Upper lobe of left lung (tissue), 6 donors: Measurements from ENCODE around the gene ABCG2. TPM values are rescaled to one million over a fixed set of nuclear protein-coding genes. Genes with fewer than 3 reads are reported as not detected.

Source experiments
- ATAC-seq, 2 donors: fragments of 200-7000 bp; cut with Tn5 transposase; one replicate each; pipeline ENCODE4 v1.9.1; 2022; ENCODE audit warnings: mild to moderate bottlenecking in 2 of 2, moderate library complexity in 2 of 2; ENCODE audit not compliant: low FRiP score in 2 of 2
- DNase-seq, 2 donors: peaks; one replicate each; pipeline ENCODE4 v3.0.0-alpha.2; 2019 to 2020
- H3K27ac ChIP-seq, 4 donors: fragments of 200-600 bp; sonication (generic); one replicate each; pipeline ENCODE4 v1.5.1; 2016 to 2019
- H3K27me3 ChIP-seq, 4 donors: fragments of 200-600 bp; sonication (generic); one replicate each; pipeline ENCODE4 v1.5.1; 2017 to 2019
- H3K36me3 ChIP-seq, 4 donors: fragments of 200-600 bp; sonication (generic); one replicate each; pipeline ENCODE4 v1.5.1; 2016 to 2019
- H3K4me1 ChIP-seq, 4 donors: fragments of 200-600 bp; sonication (generic); one replicate each; pipeline ENCODE4 v1.5.1; 2018 to 2019
- H3K4me3 ChIP-seq, 4 donors: fragments of 200-600 bp; sonication (generic); one replicate each; pipeline ENCODE4 v1.5.1; 2017 to 2019; ENCODE audit warnings: mild to moderate bottlenecking in 2 of 4, moderate library complexity in 1 of 4
- H3K9me3 ChIP-seq, 4 donors: fragments of 200-600 bp; sonication (generic); one replicate each; pipeline ENCODE4 v1.5.1; 2018 to 2019
- EP300 ChIP-seq, 4 donors: sonication (generic); formaldehyde crosslinking; IDR thresholded peaks; one replicate each; pipeline ENCODE4 v1.5.1; 2017; ENCODE audit warnings: antibody characterized with exemption in 4 of 4, control low read depth in 2 of 4
- POLR2A ChIP-seq, 4 donors: fragments of 450-650 bp; IDR thresholded peaks; one replicate each; pipeline ENCODE4 v1.5.1; 2016 to 2017; ENCODE audit warnings: antibody characterized with exemption in 4 of 4, mild to moderate bottlenecking in 2 of 4
- POLR2AphosphoS5 ChIP-seq, 2 donors: sonication (generic); formaldehyde crosslinking; IDR thresholded peaks; one replicate each; pipeline ENCODE4 v1.5.1; 2017; ENCODE audit warnings: antibody characterized with exemption in 2 of 2
- WGBS, 2 donors: methylation state at CpG; one replicate each; pipeline ENCODE4 v1.1.5; 2017 to 2018; 5-methylcytosine and 5-hydroxymethylcytosine counted together
- total RNA-seq, 6 donors: library from RNA; depleted of rRNA in 4 of 6; stranded (reverse); fragments of >200 nt in 4 of 6; gene quantifications; one replicate each; pipeline versions ENCODE4 v1.1.0 to v1.2.1, GENCODE V29; 2016 to 2021
- TF ChIP-seq, protein P1 (sequence below), 6 experiments: fragments of 450-650 bp in 4 of 6; fragments of 200-600 bp in 2 of 6; sonication (generic) in 2 of 6; IDR thresholded peaks; one replicate each; pipeline ENCODE4 v1.5.1; 2016 to 2019; ENCODE audit warnings: antibody characterized with exemption in 6 of 6
- donor health status: DM: no; HTN: no; CAD: no; lungs with moderate emphysema.
- donor health status: DM: no; HTN: yes; CAD: no; lungs with severe emphysema.

ABCG2 gene
- 10 to 100 TPM in 1 of 6 donors, 1 to 10 TPM in 4, not detected in 1; 3.8 to 11.7 (median 5.3) TPM for total RNA-seq

DNA sequence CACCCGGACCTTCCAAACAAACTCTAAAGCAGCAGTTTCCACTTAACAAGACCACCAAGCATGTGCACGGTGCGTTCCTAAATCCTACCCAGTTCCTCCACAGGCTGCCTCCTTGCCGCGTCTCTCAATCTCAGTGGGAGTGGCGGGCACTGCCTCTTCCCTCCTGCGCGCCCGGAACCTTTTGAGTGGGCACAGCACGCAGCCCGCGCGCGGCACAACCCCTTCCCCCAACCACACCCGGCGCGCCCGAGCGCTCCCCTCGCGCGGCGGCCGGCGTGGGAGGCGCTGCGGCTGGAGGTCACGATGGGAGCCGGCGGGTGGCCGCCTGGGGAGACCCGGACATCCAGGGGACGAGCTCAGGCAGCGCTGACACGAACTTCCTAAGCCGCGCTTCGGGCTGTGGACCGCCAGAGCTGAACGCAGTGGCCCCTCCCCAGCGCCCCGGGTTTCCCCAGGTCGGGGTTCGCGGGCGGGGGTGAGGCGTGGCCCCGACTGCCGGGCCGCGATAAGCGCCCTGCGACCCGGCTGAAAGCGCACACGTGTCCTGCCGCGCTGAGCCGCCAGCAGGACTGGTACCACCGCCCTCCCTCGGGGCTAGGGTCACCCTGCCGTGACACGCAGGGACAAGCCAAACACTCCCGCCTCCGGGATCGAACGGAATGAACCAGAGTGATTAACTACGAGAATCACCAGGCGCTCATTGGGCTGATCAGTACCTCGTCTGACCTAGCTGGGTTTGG lies at the start of gene ABCG2:
ABCG2 (minus strand) TSS at position 151 of the 740 bp plus-strand sequence. CDS start 18,644 bp downstream, outside the sequence.
- TF ChIP-seq EP300 (IDR thresholded peaks at IDR 0.05) (no peak), POLR2A (IDR thresholded peaks at IDR 0.05) (peak in 2 of 4 donors; percentile 4 to 17)
- DNase-seq, result peak; percentile 33 to 90
- Histone ChIP-seq H3K4me1 (peaks cover 0 to 13% (median 9%) of the 10 kb centered on the region in 4 donors), H3K27me3 (no peaks in the 10 kb centered on the region), H3K4me3 (peak within 1 kb of the TSS; percentile 1 to 80 (median 52)), H3K27ac (peak within 1 kb of the TSS in 3 of 4 donors; percentile 28 to 44 (median 40)), H3K36me3 (no peaks in the 10 kb centered on the region), H3K9me3 (no peaks in the 10 kb centered on the region)
- ATAC-seq, result peak; percentile 49 to 89
- 0% methylated on average over 8 to 23 of the region's 70 CpGs for WGBS, 2 donors

DNA sequence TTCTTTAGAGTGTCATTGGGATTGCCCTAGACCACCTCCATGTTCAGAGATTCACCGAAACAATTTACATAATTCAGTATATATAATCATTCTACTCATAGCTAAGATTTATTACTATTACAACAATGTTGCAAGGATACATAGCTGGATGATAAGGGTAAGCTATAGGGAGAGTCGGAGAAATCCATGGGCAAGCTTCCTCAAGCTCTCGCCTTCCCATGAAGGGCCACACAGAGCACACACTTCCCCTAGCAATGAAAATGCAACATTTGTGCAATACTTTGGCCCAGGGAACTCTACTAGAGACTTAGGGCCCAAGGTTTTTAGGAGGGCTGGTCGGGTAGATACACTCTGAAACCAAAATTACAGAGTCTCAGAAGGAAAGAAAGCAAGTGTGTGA lies 49.7 kb upstream of the ABCG2 start:
- no peak for ATAC-seq
- Histone ChIP-seq H3K27me3 (no peaks in the 10 kb centered on the region), H3K36me3 (no peaks in the 10 kb centered on the region), H3K9me3 (no peaks in the 10 kb centered on the region), H3K4me3 (no peak overlapping the region), H3K4me1 (peaks cover 0 to 10% (median 2%) of the 10 kb centered on the region in 4 donors), H3K27ac (no peak overlapping the region)
- TF ChIP-seq, protein P1, sequence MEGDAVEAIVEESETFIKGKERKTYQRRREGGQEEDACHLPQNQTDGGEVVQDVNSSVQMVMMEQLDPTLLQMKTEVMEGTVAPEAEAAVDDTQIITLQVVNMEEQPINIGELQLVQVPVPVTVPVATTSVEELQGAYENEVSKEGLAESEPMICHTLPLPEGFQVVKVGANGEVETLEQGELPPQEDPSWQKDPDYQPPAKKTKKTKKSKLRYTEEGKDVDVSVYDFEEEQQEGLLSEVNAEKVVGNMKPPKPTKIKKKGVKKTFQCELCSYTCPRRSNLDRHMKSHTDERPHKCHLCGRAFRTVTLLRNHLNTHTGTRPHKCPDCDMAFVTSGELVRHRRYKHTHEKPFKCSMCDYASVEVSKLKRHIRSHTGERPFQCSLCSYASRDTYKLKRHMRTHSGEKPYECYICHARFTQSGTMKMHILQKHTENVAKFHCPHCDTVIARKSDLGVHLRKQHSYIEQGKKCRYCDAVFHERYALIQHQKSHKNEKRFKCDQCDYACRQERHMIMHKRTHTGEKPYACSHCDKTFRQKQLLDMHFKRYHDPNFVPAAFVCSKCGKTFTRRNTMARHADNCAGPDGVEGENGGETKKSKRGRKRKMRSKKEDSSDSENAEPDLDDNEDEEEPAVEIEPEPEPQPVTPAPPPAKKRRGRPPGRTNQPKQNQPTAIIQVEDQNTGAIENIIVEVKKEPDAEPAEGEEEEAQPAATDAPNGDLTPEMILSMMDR (IDR thresholded peaks at IDR 0.05), result no peak
- TF ChIP-seq POLR2AphosphoS5 (IDR thresholded peaks at IDR 0.05) (no peak), EP300 (IDR thresholded peaks at IDR 0.05) (no peak), POLR2A (IDR thresholded peaks at IDR 0.05) (no peak)
- no peak for DNase-seq
- 56 to 82% methylated on average over 4 of the region's 4 CpGs for WGBS, 2 donors

DNA sequence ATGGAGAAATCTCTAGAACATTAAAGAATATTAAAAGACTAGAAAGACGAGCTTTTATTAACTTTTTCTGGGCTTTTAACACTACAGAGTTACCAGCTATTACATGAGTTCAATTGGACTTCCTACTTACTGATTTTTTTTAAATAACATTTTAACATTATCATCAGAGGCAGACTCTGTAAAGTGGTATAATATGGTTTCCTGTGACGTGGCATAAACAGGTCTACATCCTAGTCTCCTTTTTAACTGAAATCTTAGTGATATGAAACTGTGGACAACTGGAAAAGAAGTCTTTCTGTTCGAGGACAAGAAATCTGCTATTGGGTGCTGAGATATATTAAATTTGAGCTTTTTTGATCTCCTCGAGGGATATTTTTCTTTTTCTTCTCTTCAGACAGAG lies 48.7 kb upstream of the ABCG2 start:
- WGBS, 2 donors, result 56 to 70% methylated on average over 4 of the region's 4 CpGs

DNA sequence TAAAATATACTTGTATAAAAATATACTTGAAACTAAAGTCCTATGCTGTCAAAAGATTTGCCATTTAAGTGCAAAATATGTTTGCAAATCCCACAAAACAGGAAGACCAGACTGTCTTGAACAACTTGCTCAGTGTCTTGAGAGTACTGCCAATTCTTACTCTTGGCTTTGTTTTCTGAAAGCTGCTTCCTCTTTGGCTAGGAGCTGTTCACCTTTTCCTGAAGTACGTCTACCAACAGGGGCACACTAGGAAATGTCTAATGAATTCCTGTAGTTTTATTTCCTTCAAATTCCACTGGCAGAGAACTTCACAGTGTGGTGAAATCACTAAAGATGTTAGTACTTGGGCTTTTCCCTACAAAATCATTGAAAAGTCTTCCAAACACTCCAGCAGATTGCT lies 46.4 kb upstream of the ABCG2 start:
- Histone ChIP-seq H3K9me3 (no peaks in the 10 kb centered on the region), H3K4me1 (peaks cover 0 to 10% (median 2%) of the 10 kb centered on the region in 4 donors), H3K27ac (no peak overlapping the region), H3K36me3 (no peaks in the 10 kb centered on the region), H3K4me3 (no peak overlapping the region), H3K27me3 (no peaks in the 10 kb centered on the region)
- TF ChIP-seq POLR2A (IDR thresholded peaks at IDR 0.05), result no peak
- no peak for TF ChIP-seq EP300 (IDR thresholded peaks at IDR 0.05)
- no peak for TF ChIP-seq POLR2AphosphoS5 (IDR thresholded peaks at IDR 0.05)
- TF ChIP-seq, protein P1 (IDR thresholded peaks at IDR 0.05), result no peak
- no peak for ATAC-seq
- 0 to 9% methylated on average over 1 of the region's 1 CpG for WGBS, 2 donors
- DNase-seq, result no peak

More for the DNA sequence above, 48.7 kb upstream of the ABCG2 start:
- H3K36me3 ChIP-seq, result no peaks in the 10 kb centered on the region
- no peak for DNase-seq
- TF ChIP-seq, protein P1 (IDR thresholded peaks at IDR 0.05), result no peak
- TF ChIP-seq EP300 (IDR thresholded peaks at IDR 0.05), result no peak
- TF ChIP-seq POLR2AphosphoS5 (IDR thresholded peaks at IDR 0.05), result no peak
- no peak for TF ChIP-seq POLR2A (IDR thresholded peaks at IDR 0.05)
- H3K27ac ChIP-seq, result no peak overlapping the region
- H3K9me3 ChIP-seq, result no peaks in the 10 kb centered on the region
- ATAC-seq, result no peak
- H3K27me3 ChIP-seq, result no peaks in the 10 kb centered on the region
- H3K4me3 ChIP-seq, result no peak overlapping the region
- H3K4me1 ChIP-seq, result peaks cover 0 to 10% (median 2%) of the 10 kb centered on the region in 4 donors

DNA sequence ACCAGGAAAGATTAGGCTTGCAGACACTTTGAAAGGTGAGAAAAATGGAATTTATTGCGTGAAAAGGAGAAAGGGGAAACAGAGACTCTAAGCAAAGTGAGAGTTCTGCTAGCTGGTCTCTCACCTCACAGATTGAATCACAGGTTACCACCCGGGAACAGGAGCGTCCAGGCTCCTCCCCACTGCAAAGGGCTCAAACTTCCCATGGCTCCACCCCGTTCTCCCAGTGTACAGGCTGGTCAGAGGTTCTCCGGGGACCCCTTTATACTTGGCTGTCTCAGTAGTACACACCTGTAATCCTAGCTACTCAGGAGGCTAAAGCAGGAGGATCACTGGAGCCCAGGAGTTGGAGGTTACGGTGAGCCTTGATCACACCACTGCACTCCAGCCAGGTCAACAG lies 44.0 kb upstream of the ABCG2 start:
- Histone ChIP-seq H3K36me3 (no peaks in the 10 kb centered on the region), H3K9me3 (no peaks in the 10 kb centered on the region), H3K27me3 (no peaks in the 10 kb centered on the region), H3K4me3 (no peak overlapping the region), H3K4me1 (peaks cover 0 to 10% (median 2%) of the 10 kb centered on the region in 4 donors), H3K27ac (no peak overlapping the region)
- TF ChIP-seq POLR2A (IDR thresholded peaks at IDR 0.05) (no peak), POLR2AphosphoS5 (IDR thresholded peaks at IDR 0.05) (no peak), EP300 (IDR thresholded peaks at IDR 0.05) (no peak)
- TF ChIP-seq, protein P1 (IDR thresholded peaks at IDR 0.05), result no peak
- no peak for ATAC-seq
- WGBS, 2 donors, result 80 to 93% methylated on average over 6 of the region's 6 CpGs
- DNase-seq, result no peak
